ENCODE results near the gene AACS. TPM values are rescaled to one million over a fixed set of nuclear protein-coding genes. Genes with fewer than 3 reads are reported as not detected.
A peak's percentile ranks its signal among the peaks of the same experiment; 100 is the strongest.
"Not testable (repeated sequence)": the region's sequence is repeated elsewhere in the genome, so short reads cannot be mapped to it uniquely, and the experiment has no call there.

AACS gene
- total RNA-seq, 1 donor from 2014 or later, result 16.6 TPM

DNA sequence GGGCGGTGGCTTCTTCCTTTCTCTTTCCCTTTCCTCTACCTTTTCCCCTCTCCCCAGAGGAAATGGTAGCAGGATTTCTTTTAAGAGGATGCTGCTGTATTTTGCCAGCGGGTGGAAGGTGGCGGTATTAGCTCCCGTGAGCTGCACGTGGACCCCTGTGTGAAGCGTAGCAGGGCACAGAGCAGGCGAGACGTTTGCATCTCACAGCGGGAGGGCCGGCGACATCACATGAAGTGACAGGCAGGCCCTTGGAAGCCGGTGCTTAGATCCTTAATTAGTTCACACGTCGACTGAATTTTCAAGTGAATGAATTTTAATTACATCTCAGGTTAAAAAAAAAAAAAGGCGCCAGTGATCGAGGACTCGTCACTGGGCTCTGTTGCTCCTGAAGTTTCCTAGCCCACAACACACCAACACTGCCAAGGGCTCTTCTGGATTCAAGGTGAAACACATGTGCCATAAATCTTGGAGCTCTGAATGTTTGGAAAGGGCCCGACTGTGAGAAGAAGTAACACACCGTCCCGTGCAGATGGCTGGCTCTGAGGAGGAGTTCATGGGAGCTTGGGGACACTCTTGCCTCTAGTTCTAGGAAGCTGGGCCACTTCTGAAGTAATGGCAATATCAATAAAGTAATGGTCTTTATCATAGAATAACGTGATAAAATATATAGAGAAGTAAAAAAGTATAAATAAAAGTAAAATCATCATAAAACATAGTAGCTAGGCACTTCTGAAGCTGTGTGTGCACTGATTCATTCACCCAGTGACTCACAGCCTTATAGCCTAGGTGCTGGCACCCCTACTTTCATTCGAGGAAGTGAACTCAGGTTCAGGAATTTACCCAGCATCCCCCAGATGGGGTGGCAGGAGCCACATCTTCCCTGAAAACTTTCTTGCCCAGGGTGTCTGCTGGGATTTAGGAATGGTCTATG lies 75.3 kb downstream of the AACS start:
- peak; percentile 48 for DNase-seq (ENCODE audit: low spot score)
- Histone ChIP-seq H3K4me2 (no peak overlapping the region), H3K9me3 (ENCODE audit: low read depth) (no peaks in the 10 kb centered on the region), H3K36me3 (no peaks in the 10 kb centered on the region), H4K20me1 (ENCODE audit: low read depth) (no peaks in the 10 kb centered on the region), H3F3A (ENCODE audit: low read depth) (no peaks in the 10 kb centered on the region), H3K79me2 (ENCODE audit: low read depth) (no peaks in the 10 kb centered on the region), H2AFZ (replicated peaks) (no peak overlapping the region), H3K27ac (no peak overlapping the region), H3K4me1 (peaks cover 14% of the 10 kb centered on the region), H3K4me3 (no peak overlapping the region), H3K27me3 (no peaks in the 10 kb centered on the region), H3K9ac (no peak overlapping the region)
- H3K27ac Mint-ChIP-seq, result no peak overlapping the region
- H3K27me3 Mint-ChIP-seq (ENCODE audit: insufficient read depth, low read depth), result peaks cover 11% of the 10 kb centered on the region
- H3K4me1 Mint-ChIP-seq, result peaks cover 35% of the 10 kb centered on the region
- H3K36me3 Mint-ChIP-seq, result peaks cover 4% of the 10 kb centered on the region
- TF ChIP-seq, protein P1, sequence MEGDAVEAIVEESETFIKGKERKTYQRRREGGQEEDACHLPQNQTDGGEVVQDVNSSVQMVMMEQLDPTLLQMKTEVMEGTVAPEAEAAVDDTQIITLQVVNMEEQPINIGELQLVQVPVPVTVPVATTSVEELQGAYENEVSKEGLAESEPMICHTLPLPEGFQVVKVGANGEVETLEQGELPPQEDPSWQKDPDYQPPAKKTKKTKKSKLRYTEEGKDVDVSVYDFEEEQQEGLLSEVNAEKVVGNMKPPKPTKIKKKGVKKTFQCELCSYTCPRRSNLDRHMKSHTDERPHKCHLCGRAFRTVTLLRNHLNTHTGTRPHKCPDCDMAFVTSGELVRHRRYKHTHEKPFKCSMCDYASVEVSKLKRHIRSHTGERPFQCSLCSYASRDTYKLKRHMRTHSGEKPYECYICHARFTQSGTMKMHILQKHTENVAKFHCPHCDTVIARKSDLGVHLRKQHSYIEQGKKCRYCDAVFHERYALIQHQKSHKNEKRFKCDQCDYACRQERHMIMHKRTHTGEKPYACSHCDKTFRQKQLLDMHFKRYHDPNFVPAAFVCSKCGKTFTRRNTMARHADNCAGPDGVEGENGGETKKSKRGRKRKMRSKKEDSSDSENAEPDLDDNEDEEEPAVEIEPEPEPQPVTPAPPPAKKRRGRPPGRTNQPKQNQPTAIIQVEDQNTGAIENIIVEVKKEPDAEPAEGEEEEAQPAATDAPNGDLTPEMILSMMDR (IDR thresholded peaks at IDR 0.05), result no peak
- TF ChIP-seq EZH2 (IDR thresholded peaks at IDR 0.05) (no peak), EZH2phosphoT487 (IDR thresholded peaks at IDR 0.05) (no peak)
- no peak overlapping the region for H3K4me3 Mint-ChIP-seq
- H3K9me3 Mint-ChIP-seq, result peaks cover 2% of the 10 kb centered on the region

GRCh38 chr12:125141210-125141573 lies 76.0 kb downstream of the AACS start:
- not testable (repeated sequence) for H3K27ac Mint-ChIP-seq; H3K79me2 ChIP-seq (ENCODE audit: low read depth); H3K9me3 ChIP-seq (ENCODE audit: low read depth); H3K4me3 Mint-ChIP-seq; H2AFZ ChIP-seq (replicated peaks); H3K4me3 ChIP-seq; H3K27me3 Mint-ChIP-seq (ENCODE audit: insufficient read depth, low read depth); H3K27me3 ChIP-seq; DNase-seq (ENCODE audit: low spot score); H3K9ac ChIP-seq; H4K20me1 ChIP-seq (ENCODE audit: low read depth); H3F3A ChIP-seq (ENCODE audit: low read depth); H3K4me2 ChIP-seq; H3K36me3 ChIP-seq; H3K27ac ChIP-seq; H3K9me3 Mint-ChIP-seq; H3K36me3 Mint-ChIP-seq
- peaks cover 14% of the 10 kb centered on the region for H3K4me1 ChIP-seq
- peaks cover 35% of the 10 kb centered on the region for H3K4me1 Mint-ChIP-seq

DNA sequence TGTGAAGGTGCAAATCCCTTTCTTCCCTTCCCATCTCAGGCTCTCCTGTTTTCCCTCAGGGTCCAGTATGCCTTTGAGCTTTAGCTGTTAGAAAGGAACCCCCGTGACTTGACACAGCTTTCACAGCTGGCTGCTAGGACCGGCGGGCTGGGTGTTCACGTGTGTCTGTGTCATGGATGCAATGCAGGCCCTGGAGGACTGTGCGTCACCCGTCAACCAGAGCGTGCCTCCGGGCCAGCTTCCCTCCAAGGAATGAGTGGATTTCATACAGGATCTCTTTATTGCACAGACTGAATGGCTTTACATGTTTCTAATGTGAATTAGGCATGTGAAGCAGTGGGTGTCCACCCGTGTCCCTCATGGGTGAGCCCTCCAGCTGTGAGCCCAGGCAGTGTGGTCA lies 77.4 kb downstream of the AACS start:
- no peaks in the 10 kb centered on the region for H3K79me2 ChIP-seq (ENCODE audit: low read depth)
- no peak for TF ChIP-seq EZH2phosphoT487 (IDR thresholded peaks at IDR 0.05)
- TF ChIP-seq, protein P1 (IDR thresholded peaks at IDR 0.05), result no peak
- TF ChIP-seq EZH2 (IDR thresholded peaks at IDR 0.05), result no peak
- no peaks in the 10 kb centered on the region for H3F3A ChIP-seq (ENCODE audit: low read depth)
- H3K9me3 Mint-ChIP-seq, result peaks cover 3% of the 10 kb centered on the region
- H2AFZ ChIP-seq (replicated peaks), result no peak overlapping the region
- H3K9me3 ChIP-seq (ENCODE audit: low read depth), result no peaks in the 10 kb centered on the region
- H3K27me3 ChIP-seq, result no peaks in the 10 kb centered on the region
- H3K36me3 Mint-ChIP-seq, result peaks cover 2% of the 10 kb centered on the region
- H3K4me3 ChIP-seq, result no peak overlapping the region
- no peak overlapping the region for H3K27ac Mint-ChIP-seq
- H4K20me1 ChIP-seq (ENCODE audit: low read depth), result no peaks in the 10 kb centered on the region
- H3K36me3 ChIP-seq, result no peaks in the 10 kb centered on the region
- no peak overlapping the region for H3K9ac ChIP-seq
- no peak overlapping the region for H3K4me2 ChIP-seq
- H3K4me1 Mint-ChIP-seq, result peaks cover 29% of the 10 kb centered on the region
- DNase-seq (ENCODE audit: low spot score), result no peak
- no peak overlapping the region for H3K4me3 Mint-ChIP-seq
- H3K27ac ChIP-seq, result no peak overlapping the region
- H3K27me3 Mint-ChIP-seq (ENCODE audit: insufficient read depth, low read depth), result peaks cover 7% of the 10 kb centered on the region
- peaks cover 5% of the 10 kb centered on the region for H3K4me1 ChIP-seq

GRCh38 chr12:125143491-125143890 lies 78.3 kb downstream of the AACS start:
- Mint-ChIP-seq H3K4me1 (peaks cover 21% of the 10 kb centered on the region), H3K27me3 (ENCODE audit: insufficient read depth, low read depth) (peaks cover 7% of the 10 kb centered on the region), H3K36me3 (no peaks in the 10 kb centered on the region), H3K4me3 (no peak overlapping the region), H3K27ac (no peak overlapping the region), H3K9me3 (peaks cover 3% of the 10 kb centered on the region)
- H3K4me3 ChIP-seq, result no peak overlapping the region
- H3K36me3 ChIP-seq, result no peaks in the 10 kb centered on the region
- no peak for TF ChIP-seq EZH2phosphoT487 (IDR thresholded peaks at IDR 0.05)
- TF ChIP-seq, protein P1 (IDR thresholded peaks at IDR 0.05), result no peak
- TF ChIP-seq EZH2 (IDR thresholded peaks at IDR 0.05), result no peak
- H2AFZ ChIP-seq (replicated peaks), result no peak overlapping the region
- H4K20me1 ChIP-seq (ENCODE audit: low read depth), result no peaks in the 10 kb centered on the region
- no peaks in the 10 kb centered on the region for H3K27me3 ChIP-seq
- no peaks in the 10 kb centered on the region for H3K79me2 ChIP-seq (ENCODE audit: low read depth)
- no peak overlapping the region for H3K9ac ChIP-seq
- no peaks in the 10 kb centered on the region for H3F3A ChIP-seq (ENCODE audit: low read depth)
- no peaks in the 10 kb centered on the region for H3K4me1 ChIP-seq
- no peaks in the 10 kb centered on the region for H3K9me3 ChIP-seq (ENCODE audit: low read depth)
- H3K4me2 ChIP-seq, result no peak overlapping the region
- H3K27ac ChIP-seq, result no peak overlapping the region
- no peak for DNase-seq (ENCODE audit: low spot score)

Data from neural progenitor cell (in vitro differentiated cells).